ENCODE measurements around the gene NXPH3.

NXPH3 gene

DNA sequence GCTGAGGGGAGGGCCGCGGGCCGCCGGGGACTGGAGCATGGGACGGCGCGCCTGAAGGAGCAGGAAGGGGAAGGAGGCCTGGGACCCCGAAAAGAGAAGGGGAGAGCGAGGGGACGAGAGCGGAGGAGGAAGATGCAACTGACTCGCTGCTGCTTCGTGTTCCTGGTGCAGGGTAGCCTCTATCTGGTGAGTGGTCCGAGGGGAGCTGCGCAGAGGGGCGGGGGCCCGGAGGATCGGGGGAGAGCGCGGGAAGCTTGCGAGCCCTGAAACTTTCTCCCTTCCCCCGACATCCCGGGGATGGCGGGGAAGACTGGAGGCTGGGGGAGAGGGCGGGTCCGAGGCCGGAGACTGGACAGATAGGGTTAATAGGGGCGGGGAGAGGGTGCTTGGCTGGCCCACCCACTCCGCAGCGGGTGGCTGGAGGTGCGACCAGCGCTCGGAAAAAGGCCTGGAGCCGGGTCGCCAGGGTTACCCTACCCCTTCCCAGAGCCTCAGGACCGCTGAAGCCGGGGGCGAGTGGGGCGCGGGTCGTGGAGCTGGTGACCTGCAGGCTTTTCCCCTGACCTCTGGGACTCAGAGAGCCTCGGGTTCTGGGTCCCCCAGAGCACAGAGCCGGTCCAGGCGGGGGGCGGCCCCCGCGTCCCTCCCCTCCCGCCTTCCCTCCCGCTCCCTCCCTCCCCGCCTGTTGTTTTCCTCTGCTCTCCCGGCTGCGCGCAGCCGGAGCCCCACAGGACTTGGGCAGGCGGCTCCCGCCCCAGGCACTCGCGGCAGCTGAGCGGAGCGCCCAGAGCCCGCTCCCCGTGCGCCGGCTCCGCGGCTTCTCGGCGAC lies 631 bp downstream of the NXPH3 start:
- DNase-seq = no peak

DNA sequence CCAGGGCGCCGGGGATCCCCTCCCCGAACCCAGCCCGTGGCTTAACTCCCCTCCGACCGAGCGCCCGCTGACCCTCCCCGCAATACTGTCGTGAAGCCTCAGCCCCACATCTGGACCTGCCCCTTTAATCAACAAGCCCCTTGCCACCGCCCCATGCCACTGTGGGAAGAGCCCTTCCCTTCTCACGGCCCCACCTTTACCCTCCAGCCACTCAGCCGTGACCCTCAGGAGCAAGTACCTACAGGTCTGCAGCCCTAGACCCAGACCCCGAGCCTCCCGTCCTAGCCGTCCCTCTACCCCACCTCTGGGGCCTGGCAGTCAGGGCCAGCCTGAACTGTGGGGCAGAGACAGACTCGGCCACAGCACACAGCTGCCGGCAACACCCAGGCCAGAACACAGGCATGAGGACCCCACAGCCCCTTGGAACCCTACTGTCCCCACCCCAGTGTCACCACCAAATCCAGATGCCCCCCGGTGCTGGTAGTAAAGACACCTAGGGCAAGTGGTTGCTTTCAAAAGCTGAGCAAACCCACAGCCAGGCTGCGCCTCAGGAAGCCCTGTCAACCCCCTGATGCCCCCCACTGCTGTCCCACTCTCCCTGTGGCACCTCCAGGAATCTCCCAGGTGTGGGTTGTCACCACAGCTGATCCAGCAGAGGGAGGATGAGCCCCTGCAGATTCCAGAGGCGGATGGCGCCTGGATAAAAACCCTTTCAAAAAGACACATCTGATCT lies 1.4 kb downstream of the NXPH3 start:
- DNase-seq = no peak

DNA sequence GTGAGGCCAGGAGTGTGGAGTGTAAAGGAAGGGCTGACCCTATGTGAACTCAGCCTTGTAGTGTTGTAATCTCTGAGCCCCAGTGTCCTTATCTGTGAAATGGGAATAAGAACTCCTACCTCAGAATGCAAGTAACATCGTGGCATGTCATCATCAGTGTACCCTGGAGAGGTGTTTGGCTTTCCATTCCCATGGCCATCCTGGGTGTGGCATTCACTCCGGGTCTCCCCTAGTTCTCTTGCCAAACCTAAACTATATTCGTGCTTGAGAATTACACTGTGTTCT lies 1.9 kb downstream of the NXPH3 start:
- DNase-seq = no peak

DNA sequence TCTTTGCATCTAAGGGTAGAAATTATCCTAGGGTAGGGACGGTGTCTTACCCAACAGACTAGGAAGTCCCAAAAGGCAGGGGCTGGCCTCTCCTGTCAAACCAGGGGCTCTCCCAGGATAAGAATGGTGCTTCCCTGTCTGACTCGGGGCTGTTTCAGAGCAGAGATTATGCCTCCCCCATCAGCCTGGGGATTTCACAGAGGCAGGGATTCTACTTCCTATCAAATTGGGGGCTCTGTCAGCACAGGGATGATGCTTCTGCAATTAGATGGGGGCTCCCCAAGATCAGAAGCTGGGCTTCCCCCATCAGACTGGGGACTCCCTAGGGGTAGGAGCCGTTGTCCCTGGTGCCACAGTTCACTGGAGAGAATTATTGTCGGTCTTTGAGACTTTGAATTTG lies 2.3 kb downstream of the NXPH3 start:
- no peak for DNase-seq

DNA sequence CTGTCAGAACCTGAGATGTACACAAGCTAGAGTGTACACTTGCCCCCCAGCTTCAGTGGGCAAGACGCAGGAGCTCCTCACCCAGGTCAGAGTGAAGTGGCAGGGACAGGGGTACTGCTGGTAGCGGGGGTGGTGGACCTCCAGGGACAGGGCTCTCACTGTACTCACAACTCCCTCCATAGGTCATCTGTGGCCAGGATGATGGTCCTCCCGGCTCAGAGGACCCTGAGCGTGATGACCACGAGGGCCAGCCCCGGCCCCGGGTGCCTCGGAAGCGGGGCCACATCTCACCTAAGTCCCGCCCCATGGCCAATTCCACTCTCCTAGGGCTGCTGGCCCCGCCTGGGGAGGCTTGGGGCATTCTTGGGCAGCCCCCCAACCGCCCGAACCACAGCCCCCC lies 2.7 kb downstream of the NXPH3 start:
- DNase-seq = no peak

DNA sequence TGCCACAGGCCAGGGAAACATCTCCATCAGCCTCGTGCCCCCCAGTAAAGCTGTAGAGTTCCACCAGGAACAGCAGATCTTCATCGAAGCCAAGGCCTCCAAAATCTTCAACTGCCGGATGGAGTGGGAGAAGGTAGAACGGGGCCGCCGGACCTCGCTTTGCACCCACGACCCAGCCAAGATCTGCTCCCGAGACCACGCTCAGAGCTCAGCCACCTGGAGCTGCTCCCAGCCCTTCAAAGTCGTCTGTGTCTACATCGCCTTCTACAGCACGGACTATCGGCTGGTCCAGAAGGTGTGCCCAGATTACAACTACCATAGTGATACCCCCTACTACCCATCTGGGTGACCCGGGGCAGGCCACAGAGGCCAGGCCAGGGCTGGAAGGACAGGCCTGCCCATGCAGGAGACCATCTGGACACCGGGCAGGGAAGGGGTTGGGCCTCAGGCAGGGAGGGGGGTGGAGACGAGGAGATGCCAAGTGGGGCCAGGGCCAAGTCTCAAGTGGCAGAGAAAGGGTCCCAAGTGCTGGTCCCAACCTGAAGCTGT lies 3.4 kb downstream of the NXPH3 start:
- DNase-seq = no peak

DNA sequence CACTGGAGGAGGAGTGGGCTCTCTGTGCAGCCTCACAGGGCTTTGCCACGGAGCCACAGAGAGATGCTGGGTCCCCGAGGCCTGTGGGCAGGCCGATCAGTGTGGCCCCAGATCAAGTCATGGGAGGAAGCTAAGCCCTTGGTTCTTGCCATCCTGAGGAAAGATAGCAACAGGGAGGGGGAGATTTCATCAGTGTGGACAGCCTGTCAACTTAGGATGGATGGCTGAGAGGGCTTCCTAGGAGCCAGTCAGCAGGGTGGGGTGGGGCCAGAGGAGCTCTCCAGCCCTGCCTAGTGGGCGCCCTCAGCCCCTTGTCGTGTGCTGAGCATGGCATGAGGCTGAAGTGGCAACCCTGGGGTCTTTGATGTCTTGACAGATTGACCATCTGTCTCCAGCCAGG lies 3.9 kb downstream of the NXPH3 start:
- no peak for DNase-seq

DNA sequence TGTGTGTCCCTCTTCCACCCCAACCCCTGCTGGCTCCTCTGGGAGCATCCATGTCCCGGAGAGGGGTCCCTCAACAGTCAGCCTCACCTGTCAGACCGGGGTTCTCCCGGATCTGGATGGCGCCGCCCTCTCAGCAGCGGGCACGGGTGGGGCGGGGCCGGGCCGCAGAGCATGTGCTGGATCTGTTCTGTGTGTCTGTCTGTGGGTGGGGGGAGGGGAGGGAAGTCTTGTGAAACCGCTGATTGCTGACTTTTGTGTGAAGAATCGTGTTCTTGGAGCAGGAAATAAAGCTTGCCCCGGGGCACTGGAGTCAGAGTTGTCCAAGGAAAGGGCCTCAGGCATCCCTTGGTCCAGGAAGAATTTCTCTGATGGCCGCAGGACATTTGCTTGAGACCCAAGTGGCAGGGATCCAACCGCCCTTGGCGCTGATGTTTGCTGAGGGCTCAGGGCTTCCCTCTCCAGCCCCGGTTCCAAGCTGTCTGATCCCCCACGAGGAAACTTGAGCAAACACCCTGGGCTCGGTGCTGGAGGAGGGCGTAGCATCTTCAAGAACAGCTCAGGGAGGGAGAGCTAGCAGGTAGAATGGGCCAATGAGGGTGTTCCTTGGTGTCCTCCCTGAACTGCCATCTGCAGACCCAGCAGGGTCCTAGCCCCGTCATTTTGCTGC lies 4.5 kb downstream of the NXPH3 start:
- no peak for DNase-seq

DNA sequence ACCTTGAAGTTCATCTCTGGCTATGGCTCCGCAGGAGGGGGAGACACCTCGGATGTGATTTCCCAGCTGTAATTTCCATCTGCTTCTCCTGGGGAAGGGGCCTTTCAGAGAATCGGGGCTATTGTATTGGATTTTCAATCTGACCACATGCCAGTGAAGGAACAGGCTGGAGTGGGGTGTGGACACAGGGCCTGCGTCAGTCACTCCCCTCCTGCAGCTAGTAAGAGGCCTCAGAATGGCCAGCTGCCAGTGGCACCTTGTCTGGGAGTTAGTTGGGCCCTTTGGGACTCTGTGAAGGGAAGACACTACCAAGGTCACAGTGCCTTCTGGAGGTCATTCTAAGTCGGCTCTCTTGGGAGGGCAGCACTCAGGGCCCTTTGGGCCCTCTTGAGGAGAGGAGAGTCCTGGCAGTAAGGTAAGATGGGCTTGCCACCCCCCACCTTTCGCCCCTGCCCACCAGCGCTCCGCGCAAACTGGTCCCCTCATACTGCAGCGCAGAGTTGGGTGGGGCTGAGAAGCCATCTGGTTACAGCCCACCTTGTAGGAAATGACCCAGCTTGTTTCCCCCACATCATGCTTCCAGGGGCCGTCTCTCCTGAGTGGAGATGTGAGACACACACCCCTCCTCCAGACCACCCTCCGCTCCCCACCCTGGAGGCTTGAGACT lies 5.4 kb downstream of the NXPH3 start:
- DNase-seq = no peak

DNA sequence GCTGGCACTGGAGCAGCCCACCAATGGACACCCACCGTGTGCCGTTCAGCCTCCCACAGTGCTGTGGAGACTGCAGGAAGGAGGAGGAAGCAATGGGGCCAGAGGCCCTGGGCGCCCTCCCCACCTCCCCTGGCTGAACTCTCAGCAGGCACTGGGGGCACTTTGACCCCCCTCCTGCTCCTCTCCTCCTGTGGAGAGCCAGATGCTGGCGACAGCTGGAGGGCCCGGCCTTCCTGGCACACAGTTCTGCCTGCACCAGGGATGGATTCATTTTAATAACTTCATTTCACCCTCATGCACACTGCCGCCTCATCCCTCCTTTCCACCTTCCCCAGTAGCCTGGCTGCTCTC lies 6.0 kb downstream of the NXPH3 start:
- DNase-seq = no peak

DNA sequence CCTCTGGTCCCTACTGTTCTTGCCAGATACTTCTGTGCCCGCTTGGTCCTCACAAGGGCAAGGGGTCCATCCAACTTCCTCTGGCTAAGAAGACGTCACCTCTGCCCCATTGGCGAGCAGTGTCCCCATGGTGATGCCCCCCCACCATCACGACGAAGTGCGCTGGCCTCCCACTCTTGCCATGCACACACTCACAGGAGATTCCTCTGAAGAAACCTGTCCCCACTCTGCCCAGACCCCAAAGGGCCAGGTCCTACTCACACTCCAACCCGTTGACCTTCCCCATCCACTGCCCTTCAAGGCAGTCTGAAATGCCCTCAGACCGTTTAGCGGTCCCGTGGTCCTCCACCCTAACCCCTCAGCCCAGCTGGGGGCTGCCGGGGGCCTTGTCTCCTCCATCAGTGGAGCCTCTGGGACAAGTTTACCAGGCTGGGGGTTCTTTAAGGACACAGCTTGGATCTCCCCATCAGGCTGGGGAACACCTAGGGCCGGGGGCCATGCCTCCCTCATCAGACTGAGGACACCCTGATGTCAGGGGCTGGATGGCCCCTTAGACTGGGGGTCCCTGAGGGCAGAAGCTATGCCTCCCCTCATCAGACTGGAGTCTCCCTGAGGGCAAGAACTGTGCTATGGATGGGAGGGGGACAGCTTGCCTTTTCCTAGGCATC lies 6.5 kb downstream of the NXPH3 start:
- no peak for DNase-seq

DNA sequence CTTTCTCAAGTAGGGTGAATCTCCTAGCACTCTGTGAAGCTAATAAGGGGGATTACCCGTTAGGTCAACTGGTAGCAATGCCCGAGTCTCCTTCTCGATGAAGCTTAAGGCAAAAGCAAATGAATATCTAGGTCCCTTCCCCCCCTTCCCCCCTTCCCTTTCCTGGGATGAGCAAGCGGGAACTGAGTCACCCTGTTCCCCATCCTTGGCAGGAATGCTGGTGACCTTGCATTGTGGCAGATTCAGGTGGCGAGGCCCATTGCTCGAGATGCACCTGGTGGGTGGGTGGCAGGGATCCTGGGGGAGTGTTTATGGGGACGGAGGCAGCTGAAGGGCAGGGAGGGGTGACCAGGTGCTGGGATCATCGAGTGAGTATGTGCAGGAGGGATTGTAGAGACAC lies 7.1 kb downstream of the NXPH3 start:
- no peak for DNase-seq

DNA sequence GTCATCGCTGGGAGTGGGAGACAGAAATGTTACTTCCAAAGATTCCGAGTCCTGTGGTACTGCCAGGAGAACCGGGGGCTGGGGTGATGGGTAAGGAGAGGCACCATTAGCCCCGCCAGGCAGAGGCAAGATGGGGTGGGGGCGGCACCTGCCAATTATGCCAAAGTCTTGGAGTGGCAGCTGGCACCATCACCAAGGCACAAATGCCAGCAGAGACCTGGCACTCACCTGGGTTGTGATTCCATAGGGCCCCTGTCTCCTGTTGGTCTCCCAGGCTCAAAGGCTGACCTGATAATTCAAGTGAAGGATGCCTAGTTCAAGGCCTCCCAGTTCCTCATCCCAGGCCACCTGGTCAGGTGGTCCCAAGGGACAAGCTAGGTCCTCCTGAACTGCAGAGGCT lies 7.6 kb downstream of the NXPH3 start:
- DNase-seq = no peak

DNA sequence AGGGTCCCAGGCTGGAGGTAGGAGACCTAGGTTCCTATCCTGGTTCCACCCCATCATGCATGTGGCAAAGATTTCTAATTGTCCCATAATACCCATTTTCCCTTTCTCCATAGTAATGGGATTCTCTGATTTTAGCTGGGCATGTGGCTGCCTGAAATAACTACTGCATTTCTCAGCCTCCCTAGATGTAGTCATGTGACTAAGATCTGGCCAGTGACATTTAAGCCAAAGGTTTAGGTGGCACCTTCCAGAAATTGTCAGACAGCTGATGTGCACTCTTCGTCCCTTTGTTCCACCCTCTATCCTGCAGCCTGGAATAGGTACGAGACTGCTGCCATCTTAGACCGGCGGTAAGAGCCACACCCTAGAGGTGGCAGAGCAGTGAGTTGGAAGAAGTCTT lies 8.2 kb downstream of the NXPH3 start:
- DNase-seq = no peak

DNA sequence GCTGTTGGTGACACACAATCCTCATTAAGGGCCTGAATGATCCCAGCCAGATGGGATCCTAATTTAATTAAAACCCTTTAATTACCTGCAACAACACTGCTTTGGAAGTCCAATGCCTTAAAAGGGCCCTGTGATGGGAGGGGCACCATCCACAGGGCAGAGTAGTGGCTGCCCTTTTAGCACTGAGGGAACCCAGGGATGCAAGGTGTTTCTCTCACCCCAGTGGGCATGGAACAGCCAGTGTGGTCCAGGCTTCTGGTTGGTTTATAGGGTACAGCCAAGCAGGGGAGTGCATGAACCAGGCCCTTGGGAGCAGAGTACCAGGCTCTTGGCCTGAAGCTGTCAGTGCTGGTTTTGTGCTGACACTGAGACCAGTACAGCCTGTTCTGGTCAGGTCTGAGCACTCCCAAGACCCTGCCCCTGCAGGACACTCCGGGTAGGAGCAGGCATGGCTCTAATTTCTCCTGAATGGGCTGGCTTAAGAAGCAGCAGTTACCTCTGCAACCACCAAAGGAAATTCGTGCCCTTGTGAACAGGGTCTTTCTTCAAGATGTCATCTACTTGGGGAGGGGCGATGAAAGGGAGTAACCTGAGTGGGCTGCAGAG lies 9.9 kb downstream of the NXPH3 start:
- DNase-seq = no peak

DNA sequence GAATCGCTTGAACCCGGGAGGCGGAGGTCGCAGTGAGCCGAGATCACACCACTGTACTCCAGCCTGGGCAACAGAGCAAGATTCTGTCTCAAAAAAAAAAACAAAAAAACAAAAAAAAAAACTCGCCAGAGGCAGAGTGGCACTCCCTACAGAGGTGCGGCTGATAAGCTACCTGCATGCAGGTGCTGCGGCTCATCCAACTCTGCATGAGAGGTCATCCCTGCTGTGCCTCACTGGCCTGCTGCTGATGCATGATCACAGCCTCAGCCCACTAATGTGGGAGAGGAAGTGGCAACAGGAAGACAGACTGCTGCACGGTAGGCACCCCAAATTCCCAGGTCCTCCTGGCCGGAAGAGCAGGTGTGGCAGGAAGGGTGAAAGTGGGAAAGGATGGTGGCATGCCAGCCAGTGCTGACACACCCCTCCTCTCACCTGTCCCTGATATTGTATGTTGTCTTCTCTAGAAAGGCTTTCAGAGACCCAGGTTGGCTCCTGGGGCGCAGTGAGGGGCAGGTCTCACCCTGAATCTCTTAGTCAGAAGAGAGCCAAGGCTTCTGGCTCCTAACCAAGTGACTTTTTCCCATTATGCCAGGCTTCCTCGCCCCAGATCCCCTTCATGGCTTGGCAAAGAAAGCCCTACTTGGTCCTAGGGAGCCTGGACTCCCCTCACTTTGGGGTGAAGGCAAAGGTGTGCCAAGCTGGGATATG lies 11.8 kb downstream of the NXPH3 start:
- no peak for DNase-seq

DNA sequence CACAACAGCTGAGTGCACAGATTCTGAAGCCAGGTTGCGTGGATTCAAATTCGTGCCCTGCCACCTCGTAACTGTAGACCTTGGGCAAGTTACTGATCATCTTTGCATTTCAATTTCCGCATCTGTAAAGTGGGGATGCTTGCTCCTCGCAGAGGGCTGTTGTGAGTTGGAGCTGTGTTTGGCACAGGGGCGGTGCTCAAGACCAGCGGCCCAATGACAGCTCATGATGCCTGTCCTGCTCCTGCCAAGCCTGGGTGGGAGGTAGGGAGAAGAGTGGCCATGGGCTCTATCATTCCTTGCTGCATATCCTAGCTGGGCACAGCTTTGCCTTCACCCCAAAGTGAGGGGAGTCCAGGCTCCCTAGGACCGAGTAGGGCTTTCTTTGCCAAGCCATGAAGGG lies 12.6 kb downstream of the NXPH3 start:
- no peak for DNase-seq

DNA sequence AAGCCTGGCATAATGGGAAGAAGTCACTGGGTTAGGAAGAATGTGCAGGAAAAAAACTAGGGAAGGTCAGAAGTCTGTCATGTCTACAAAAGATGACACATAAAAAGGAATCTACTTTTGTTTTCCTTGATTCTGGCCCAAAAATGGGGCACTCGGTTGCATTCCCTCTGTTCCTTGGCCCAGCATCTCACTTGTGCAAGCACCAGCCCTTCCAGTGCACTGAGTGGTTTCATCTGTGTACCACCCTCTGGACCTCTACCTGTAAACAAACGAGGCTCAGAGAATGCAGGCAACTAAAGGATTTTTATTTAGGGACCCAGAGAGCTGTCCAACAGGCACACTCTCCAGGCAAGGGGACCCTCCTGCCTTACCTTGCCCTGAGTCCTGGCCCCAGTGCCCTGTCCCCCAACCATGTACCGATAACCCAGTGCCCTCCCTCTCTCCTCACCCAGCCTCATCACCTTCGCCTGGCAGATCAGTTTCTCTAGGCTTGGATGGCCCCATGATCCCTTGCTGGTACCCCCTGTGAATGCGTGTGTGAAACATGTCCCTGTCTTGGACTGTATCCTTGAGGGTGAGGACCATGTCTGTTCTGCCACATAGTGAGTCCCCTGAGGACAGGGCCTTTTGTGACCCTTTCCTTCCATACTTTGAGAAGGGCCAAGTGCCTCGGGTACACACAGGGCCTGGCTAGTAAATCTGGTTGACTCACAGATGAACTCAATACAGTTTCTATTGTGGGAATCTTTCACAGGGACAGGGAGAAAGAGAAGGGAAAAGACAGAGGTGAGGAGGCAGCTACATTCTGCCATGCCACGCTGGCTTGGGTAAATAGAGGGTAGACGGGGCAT lies 13.3 kb downstream of the NXPH3 start:
- DNase-seq = no peak

DNA sequence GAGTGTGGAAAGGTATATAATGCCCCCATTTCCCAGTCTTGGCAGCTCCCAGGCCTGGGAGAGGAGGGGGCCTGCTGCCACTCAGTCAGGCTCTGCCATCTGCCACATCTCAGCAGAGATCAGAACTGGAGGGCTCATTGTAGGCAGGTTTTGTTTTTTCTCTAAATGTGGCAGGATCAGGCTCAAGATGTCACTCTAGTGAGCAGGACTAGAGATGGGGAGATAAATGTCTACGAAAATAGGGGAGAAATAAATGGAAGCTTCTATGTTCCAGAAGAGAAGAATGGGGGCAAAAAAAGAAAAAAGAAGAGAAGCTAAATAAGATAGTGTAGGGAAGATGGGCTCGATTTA lies 13.9 kb downstream of the NXPH3 start:
- no peak for DNase-seq

DNA sequence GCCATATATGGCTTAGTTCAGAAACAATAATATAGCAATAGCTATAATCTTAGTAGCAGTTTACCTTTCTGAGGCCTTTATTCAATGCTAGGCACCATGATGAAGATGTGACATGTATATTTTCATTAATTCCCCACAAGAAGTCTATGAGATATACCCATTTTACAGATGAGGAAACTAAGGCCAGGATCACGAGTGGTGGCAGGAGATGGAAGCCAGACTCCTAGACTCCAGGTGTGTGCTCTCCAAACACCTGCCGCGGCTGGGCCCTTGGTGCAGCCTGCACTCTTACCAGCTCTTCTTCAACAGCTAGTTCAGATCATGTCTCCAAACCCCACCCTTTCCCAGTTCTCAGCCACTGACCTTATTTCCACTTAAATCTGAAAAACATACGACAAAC lies 15.2 kb downstream of the NXPH3 start:
- no peak for DNase-seq

DNA sequence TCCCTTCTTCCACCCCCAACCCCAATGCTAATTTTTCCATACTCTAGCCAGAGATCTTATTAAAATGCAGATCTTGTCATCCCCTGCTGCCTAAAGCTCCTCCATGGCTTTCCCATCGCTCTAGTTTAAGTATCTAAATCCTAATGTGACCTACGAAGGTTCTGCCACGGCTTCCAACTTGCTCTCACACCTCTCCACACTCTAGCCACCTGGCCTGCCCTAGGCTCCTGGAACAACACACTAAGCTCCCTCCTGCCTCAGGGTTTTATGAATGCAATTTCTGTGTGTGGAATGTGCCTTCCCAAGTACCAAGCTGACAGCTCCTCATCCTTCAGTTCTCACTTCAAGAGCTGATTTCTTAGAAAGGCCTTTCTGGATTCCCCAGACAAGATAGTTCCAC lies 16.6 kb downstream of the NXPH3 start:
- no peak for DNase-seq

All from activated CD8-positive, alpha-beta memory T cell treated with anti-CD3 and anti-CD28 coated beads for 24 hours (primary cell).